WTC11 (cell line): ENCODE data around the gene TMTC2. TPM values are rescaled to one million over a fixed set of nuclear protein-coding genes. Genes with fewer than 3 reads are reported as not detected.

Experiments used
- ATAC-seq: fragments of 200-7000 bp; cut with Tn5 transposase; 2 replicates; pipeline ENCODE4 v1.10.0; 2021; ENCODE audit warnings: mild to moderate bottlenecking, moderate library complexity
- CTCF ChIA-PET: fragments of 300-600 bp; sonication (Branson Sonifier 250); formaldehyde crosslinking; loops from one replicate; lab custom pipeline; 2021; ENCODE audit warnings: antibody characterized with exemption; lab: Charles Lee
- POLR2A ChIA-PET: fragments of 350-600 bp; sonication (Branson Sonifier 250); formaldehyde crosslinking; loops from one replicate; lab custom pipeline; 2021; ENCODE audit warnings: antibody characterized with exemption; lab: Charles Lee
- DNase-seq: peaks from one replicate; pipeline ENCODE4 v3.0.0; 2021; ENCODE audit warnings: low spot score
- H3K27ac Mint-ChIP-seq: 2 replicates; pipeline ENCODE4 v1.8.0; 2021; ENCODE audit warnings: mixed read lengths
- H3K27me3 Mint-ChIP-seq: 2 replicates; pipeline ENCODE4 v1.8.0; 2021; ENCODE audit warnings: low read depth, mild to moderate bottlenecking, moderate library complexity, mixed read lengths
- H3K36me3 Mint-ChIP-seq: 2 replicates; pipeline ENCODE4 v1.8.0; 2021; ENCODE audit warnings: mixed read lengths
- H3K4me1 Mint-ChIP-seq: 2 replicates; pipeline ENCODE4 v1.8.0; 2022; ENCODE audit warnings: mixed read lengths
- H3K4me3 Mint-ChIP-seq: 2 replicates; pipeline ENCODE4 v1.8.0; 2021; ENCODE audit warnings: mild to moderate bottlenecking, moderate library complexity, mixed read lengths
- H3K9me3 Mint-ChIP-seq: 2 replicates; pipeline ENCODE4 v1.8.0; 2021; ENCODE audit warnings: mixed read lengths
- CDX4 ChIP-seq: fragments of 250-450 bp; sonication (Bioruptor Pico); IDR thresholded peaks from 2 replicates; pipeline ENCODE4 v1.9.0; 2021; ENCODE audit warnings: moderate library complexity, mild to moderate bottlenecking, inconsistent platforms, borderline replicate concordance
- CREM ChIP-seq: sonication (generic); formaldehyde crosslinking; IDR thresholded peaks from 2 replicates; pipeline ENCODE4 v1.8.1; 2022; ENCODE audit warnings: mild to moderate bottlenecking, missing genetic modification reagents, moderate library complexity
- ELF4 ChIP-seq: sonication (generic); formaldehyde crosslinking; IDR thresholded peaks from 2 replicates; pipeline ENCODE4 v1.8.1; 2022; ENCODE audit warnings: low read depth, mild to moderate bottlenecking, moderate library complexity, missing genetic modification reagents
- ESRRA ChIP-seq: sonication (generic); formaldehyde crosslinking; IDR thresholded peaks from 2 replicates; pipeline ENCODE4 v1.8.1; 2022; ENCODE audit warnings: mild to moderate bottlenecking, missing genetic modification reagents, borderline replicate concordance
- GABPB1 ChIP-seq: sonication (generic); formaldehyde crosslinking; IDR thresholded peaks from 2 replicates; pipeline ENCODE4 v1.8.1; 2023; ENCODE audit warnings: mild to moderate bottlenecking, missing genetic modification reagents
- HMGA2 ChIP-seq: fragments of 250-450 bp; sonication (Bioruptor Pico); IDR thresholded peaks from 2 replicates; pipeline ENCODE4 v1.4.0; 2021; ENCODE audit warnings: mild to moderate bottlenecking, moderate library complexity
- HMGXB4 ChIP-seq: sonication (generic); formaldehyde crosslinking; IDR thresholded peaks from 2 replicates; pipeline ENCODE4 v1.8.1; 2023; ENCODE audit warnings: mild to moderate bottlenecking, moderate library complexity, missing genetic modification reagents
- KAT7 ChIP-seq: sonication (generic); formaldehyde crosslinking; IDR thresholded peaks from 2 replicates; pipeline ENCODE4 v1.8.1; 2023; ENCODE audit warnings: missing genetic modification reagents, mild to moderate bottlenecking, borderline replicate concordance
- MAX ChIP-seq: sonication (generic); formaldehyde crosslinking; IDR thresholded peaks from 2 replicates; pipeline ENCODE4 v1.8.0; 2022; ENCODE audit warnings: mild to moderate bottlenecking, missing genetic modification reagents
- NR3C1 ChIP-seq: sonication (generic); formaldehyde crosslinking; conservative IDR thresholded peaks from 2 replicates; pipeline ENCODE4 v1.8.1; 2023; ENCODE audit warnings: low read depth, mild to moderate bottlenecking, missing genetic modification reagents
- SMAD3 ChIP-seq: sonication (generic); formaldehyde crosslinking; IDR thresholded peaks from 2 replicates; pipeline ENCODE4 v1.8.0; 2022; ENCODE audit warnings: missing genetic modification reagents, mild to moderate bottlenecking, borderline replicate concordance
- TEAD1 ChIP-seq: sonication (generic); formaldehyde crosslinking; IDR thresholded peaks from 2 replicates; pipeline ENCODE4 v1.8.0; 2022; ENCODE audit warnings: mild to moderate bottlenecking, missing genetic modification reagents
- ZNF423 ChIP-seq: fragments of 250-450 bp; sonication (Bioruptor Pico); IDR thresholded peaks from 2 replicates; pipeline ENCODE4 v2.1.2; 2022; ENCODE audit warnings: mild to moderate bottlenecking, moderate library complexity
- total RNA-seq: library from RNA; stranded (reverse); gene quantifications from 3 replicates; pipeline ENCODE4 v1.2.3, GENCODE V29; 2021
- TF ChIP-seq, protein P1 (sequence below): sonication (generic); formaldehyde crosslinking; IDR thresholded peaks from 2 replicates; pipeline ENCODE4 v1.8.1; 2022; ENCODE audit warnings: low read depth, missing genetic modification reagents, borderline replicate concordance
- TF ChIP-seq, protein P2 (sequence below): fragments of 250-450 bp; sonication (Bioruptor Pico); IDR thresholded peaks from 2 replicates; pipeline ENCODE4 v2.1.2; 2022; ENCODE audit warnings: mild to moderate bottlenecking, moderate library complexity
- TF ChIP-seq, protein P3 (sequence below): sonication (generic); formaldehyde crosslinking; IDR thresholded peaks from 2 replicates; pipeline ENCODE4 v1.8.0; 2023; ENCODE audit warnings: missing genetic modification reagents
- TF ChIP-seq, protein P4 (sequence below): sonication (generic); formaldehyde crosslinking; IDR thresholded peaks from 2 replicates; pipeline ENCODE4 v1.8.1; 2022; ENCODE audit warnings: mild to moderate bottlenecking, moderate library complexity, missing genetic modification reagents

The TMTC2 gene
- total RNA-seq, 1 experiment from 2014 or later: 6.4 TPM

DNA sequence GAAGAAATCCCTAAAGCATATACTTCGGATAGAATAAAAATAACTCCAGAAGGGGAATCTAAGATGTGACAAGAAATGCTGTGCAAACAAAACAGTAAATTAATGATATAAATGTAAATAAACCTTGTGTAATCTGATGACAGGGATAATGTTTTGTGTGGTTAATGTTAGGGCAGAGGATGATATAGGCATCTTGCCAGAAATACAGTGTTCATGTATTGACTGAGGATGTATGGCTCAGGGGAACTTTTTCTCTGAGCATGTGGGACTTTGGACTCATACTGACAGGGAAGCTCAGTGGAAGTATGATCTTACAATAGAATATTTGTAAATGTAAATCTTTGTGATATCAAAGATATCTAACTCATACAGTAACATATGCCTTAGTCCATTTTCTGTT, 420.2 kb downstream of the TMTC2 start:
- H3K27me3 Mint-ChIP-seq: no peaks in the 10 kb centered on the region

DNA sequence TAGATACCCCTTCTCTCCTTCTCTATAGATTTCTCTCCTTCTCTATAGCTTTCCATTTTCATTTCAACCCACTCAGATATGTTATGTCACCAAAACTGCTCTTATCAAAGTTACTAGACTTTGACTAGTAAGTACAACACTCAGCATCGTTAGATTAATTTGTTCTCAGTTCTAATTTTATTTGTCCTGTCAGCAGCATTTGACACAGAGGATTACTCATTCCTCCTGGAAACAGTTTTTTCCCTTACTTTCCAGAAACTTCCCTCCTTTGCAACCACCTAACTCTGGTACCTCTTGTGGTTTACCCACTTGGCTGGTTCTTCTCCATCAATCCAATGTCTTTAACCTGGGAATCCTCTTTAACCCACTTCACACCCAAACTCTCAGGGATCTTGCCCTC, 423.7 kb downstream of the TMTC2 start:
- Mint-ChIP-seq H3K4me1 (peaks cover 3% of the 10 kb centered on the region), H3K4me3 (no peak overlapping the region), H3K9me3 (peaks cover 2% of the 10 kb centered on the region), H3K27ac (no peak overlapping the region), H3K36me3 (no peaks in the 10 kb centered on the region), H3K27me3 (no peaks in the 10 kb centered on the region)
- CTCF ChIA-PET: no interaction called here
- ATAC-seq (no peak), DNase-seq (no peak)
- TF ChIP-seq, protein P1, sequence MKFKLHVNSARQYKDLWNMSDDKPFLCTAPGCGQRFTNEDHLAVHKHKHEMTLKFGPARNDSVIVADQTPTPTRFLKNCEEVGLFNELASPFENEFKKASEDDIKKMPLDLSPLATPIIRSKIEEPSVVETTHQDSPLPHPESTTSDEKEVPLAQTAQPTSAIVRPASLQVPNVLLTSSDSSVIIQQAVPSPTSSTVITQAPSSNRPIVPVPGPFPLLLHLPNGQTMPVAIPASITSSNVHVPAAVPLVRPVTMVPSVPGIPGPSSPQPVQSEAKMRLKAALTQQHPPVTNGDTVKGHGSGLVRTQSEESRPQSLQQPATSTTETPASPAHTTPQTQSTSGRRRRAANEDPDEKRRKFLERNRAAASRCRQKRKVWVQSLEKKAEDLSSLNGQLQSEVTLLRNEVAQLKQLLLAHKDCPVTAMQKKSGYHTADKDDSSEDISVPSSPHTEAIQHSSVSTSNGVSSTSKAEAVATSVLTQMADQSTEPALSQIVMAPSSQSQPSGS (CRISPR knock-in tag): no peak
- no peak for TF ChIP-seq ESRRA (CRISPR knock-in tag)
- TF ChIP-seq, protein P2, sequence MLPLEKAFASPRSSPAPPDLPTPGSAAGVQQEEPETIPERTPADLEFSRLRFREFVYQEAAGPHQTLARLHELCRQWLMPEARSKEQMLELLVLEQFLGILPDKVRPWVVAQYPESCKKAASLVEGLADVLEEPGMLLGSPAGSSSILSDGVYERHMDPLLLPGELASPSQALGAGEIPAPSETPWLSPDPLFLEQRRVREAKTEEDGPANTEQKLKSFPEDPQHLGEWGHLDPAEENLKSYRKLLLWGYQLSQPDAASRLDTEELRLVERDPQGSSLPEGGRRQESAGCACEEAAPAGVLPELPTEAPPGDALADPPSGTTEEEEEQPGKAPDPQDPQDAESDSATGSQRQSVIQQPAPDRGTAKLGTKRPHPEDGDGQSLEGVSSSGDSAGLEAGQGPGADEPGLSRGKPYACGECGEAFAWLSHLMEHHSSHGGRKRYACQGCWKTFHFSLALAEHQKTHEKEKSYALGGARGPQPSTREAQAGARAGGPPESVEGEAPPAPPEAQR (CRISPR knock-in tag): no peak
- TF ChIP-seq, protein P3, sequence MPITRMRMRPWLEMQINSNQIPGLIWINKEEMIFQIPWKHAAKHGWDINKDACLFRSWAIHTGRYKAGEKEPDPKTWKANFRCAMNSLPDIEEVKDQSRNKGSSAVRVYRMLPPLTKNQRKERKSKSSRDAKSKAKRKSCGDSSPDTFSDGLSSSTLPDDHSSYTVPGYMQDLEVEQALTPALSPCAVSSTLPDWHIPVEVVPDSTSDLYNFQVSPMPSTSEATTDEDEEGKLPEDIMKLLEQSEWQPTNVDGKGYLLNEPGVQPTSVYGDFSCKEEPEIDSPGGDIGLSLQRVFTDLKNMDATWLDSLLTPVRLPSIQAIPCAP (CRISPR knock-in tag): no peak
- POLR2A ChIA-PET: no interaction called here

More for the DNA sequence above, 420.2 kb downstream of the TMTC2 start:
- CTCF ChIA-PET: no interaction called here
- no peak overlapping the region for H3K27ac Mint-ChIP-seq
- TF ChIP-seq, protein P4, sequence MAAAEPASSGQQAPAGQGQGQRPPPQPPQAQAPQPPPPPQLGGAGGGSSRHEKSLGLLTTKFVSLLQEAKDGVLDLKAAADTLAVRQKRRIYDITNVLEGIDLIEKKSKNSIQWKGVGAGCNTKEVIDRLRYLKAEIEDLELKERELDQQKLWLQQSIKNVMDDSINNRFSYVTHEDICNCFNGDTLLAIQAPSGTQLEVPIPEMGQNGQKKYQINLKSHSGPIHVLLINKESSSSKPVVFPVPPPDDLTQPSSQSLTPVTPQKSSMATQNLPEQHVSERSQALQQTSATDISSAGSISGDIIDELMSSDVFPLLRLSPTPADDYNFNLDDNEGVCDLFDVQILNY (CRISPR knock-in tag): no peak
- TF ChIP-seq CDX4 (CRISPR knock-in tag): no peak
- TF ChIP-seq TEAD1 (CRISPR knock-in tag): no peak
- TF ChIP-seq HMGA2 (CRISPR knock-in tag): no peak
- no peak for TF ChIP-seq ELF4 (CRISPR knock-in tag)
- TF ChIP-seq KAT7 (CRISPR knock-in tag): no peak
- TF ChIP-seq, all 79 proteins: peak for 0
- POLR2A ChIA-PET: no interaction called here
- DNase-seq (no peak), ATAC-seq (no peak)
- Mint-ChIP-seq H3K9me3 (peaks cover 12% of the 10 kb centered on the region), H3K4me3 (no peak overlapping the region), H3K36me3 (0 out of 2 replicates have a peak, but pooled peaks cover 3% of the 10 kb centered on the region), H3K4me1 (peaks cover 5% of the 10 kb centered on the region; the same call in 1 of the 2 replicates)

GRCh38 chr12:83113945-83114344, 427.2 kb downstream of the TMTC2 start:
- ATAC-seq (peak; percentile 44; the same call in 1 of the 2 replicates), DNase-seq (no peak)
- Mint-ChIP-seq H3K4me1 (peaks cover 3% of the 10 kb centered on the region; the same call in 1 of the 2 replicates), H3K9me3 (peaks cover 10% of the 10 kb centered on the region), H3K27me3 (no peaks in the 10 kb centered on the region), H3K36me3 (no peaks in the 10 kb centered on the region), H3K4me3 (no peak overlapping the region), H3K27ac (peak overlapping the region; percentile 66; the same call in 1 of the 2 replicates)
- no peak for TF ChIP-seq KAT7 (CRISPR knock-in tag)
- no peak for TF ChIP-seq SMAD3
- TF ChIP-seq CREM (CRISPR knock-in tag): no peak
- TF ChIP-seq GABPB1: no peak
- no peak for TF ChIP-seq ZNF423 (CRISPR knock-in tag)
- no peak for TF ChIP-seq MAX (CRISPR knock-in tag)
- TF ChIP-seq, protein P2 (CRISPR knock-in tag): no peak
- no peak for TF ChIP-seq HMGXB4
- no peak for TF ChIP-seq NR3C1 (CRISPR knock-in tag)
- POLR2A ChIA-PET: no interaction called here
- CTCF ChIA-PET: no interaction called here
